SKM-1 treated with dmso at 0.1 percent for 144 hours (cell line): ENCODE results near the gene NAV2.

Experiments
- DNase-seq: peaks from one replicate; lab custom pipeline; 2025; ENCODE audit not compliant: unreplicated experiment; lab: John Stamatoyannopoulos, UW

Gene NAV2

GRCh38 chr11:20048246-20048645, 335.6 kb downstream of the NAV2 start:
- no peak for DNase-seq

- DNase-seq = no peak
Observed at GRCh38 chr11:20048707-20049106, 336.1 kb downstream of the NAV2 start.

GRCh38 chr11:20049231-20049630, 336.6 kb downstream of the NAV2 start:
- DNase-seq = no peak

GRCh38 chr11:20050048-20050447, 337.4 kb downstream of the NAV2 start:
- no peak for DNase-seq

GRCh38 chr11:20050551-20051333, 338.1 kb downstream of the NAV2 start:
- no peak for DNase-seq

- no peak for DNase-seq
Observed at GRCh38 chr11:20051469-20052399, 339.1 kb downstream of the NAV2 start.

GRCh38 chr11:20053572-20053971, 340.9 kb downstream of the NAV2 start:
- no peak for DNase-seq

- DNase-seq = no peak
Observed at GRCh38 chr11:20054584-20054983, 341.9 kb downstream of the NAV2 start.

- no peak for DNase-seq
Observed at GRCh38 chr11:20055312-20055711, 342.7 kb downstream of the NAV2 start.

GRCh38 chr11:20056109-20056949, 343.7 kb downstream of the NAV2 start:
- DNase-seq = no peak

GRCh38 chr11:20056950-20057943, 344.6 kb downstream of the NAV2 start:
- DNase-seq = no peak

- DNase-seq = no peak
Observed at GRCh38 chr11:20058749-20059458, 346.3 kb downstream of the NAV2 start.

GRCh38 chr11:20059587-20060021, 347.0 kb downstream of the NAV2 start:
- DNase-seq = no peak

GRCh38 chr11:20060181-20060580, 347.5 kb downstream of the NAV2 start:
- no peak for DNase-seq

- no peak for DNase-seq
Observed at GRCh38 chr11:20060647-20061205, 348.1 kb downstream of the NAV2 start.

- no peak for DNase-seq
Observed at GRCh38 chr11:20061776-20062175, 349.1 kb downstream of the NAV2 start.

- DNase-seq = no peak
Observed at GRCh38 chr11:20064961-20065405, 352.3 kb downstream of the NAV2 start.

- no peak for DNase-seq
Observed at GRCh38 chr11:20065406-20065805, 352.8 kb downstream of the NAV2 start.
